ENCODE results near the gene LDHD.

The LDHD gene

DNA sequence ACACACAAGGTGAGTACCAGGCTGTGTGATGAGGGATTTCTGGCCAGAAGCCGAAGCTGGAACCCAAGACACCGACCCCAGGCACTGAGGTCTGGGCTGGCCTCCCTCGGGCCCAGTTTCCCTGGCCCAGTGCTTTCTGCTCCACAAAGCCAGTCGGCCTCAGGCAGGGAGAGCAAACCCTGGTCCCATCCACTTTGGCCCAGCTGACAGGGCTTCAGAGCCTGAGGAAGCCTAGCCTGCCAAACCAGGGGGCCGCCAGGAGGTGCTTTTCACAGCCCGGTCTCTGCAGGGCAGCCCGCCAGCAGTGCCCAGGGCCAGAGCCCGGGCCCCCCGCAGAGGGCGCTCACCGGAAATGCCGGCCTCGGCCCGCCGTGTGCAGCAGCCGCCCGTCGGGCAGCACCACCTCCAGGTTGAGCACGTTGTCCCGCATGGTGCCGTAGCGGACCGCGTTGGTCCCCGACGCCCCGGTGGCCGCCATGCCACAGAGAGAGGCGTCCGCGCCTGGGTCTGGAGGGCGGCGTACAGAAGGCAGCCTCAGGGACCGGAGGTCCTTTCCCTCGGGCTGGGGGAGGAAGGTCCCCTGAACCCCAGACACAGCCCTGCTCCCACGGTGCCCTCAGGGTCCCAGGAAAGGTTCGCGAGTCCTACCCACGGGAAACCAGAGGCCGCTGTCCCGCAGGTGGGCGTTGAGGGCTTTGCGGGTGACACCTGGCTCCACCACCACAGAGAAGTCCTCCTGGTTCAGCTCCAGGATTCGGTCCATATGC lies 2.2 kb downstream of the LDHD start:
- DNase-seq = no peak

DNA sequence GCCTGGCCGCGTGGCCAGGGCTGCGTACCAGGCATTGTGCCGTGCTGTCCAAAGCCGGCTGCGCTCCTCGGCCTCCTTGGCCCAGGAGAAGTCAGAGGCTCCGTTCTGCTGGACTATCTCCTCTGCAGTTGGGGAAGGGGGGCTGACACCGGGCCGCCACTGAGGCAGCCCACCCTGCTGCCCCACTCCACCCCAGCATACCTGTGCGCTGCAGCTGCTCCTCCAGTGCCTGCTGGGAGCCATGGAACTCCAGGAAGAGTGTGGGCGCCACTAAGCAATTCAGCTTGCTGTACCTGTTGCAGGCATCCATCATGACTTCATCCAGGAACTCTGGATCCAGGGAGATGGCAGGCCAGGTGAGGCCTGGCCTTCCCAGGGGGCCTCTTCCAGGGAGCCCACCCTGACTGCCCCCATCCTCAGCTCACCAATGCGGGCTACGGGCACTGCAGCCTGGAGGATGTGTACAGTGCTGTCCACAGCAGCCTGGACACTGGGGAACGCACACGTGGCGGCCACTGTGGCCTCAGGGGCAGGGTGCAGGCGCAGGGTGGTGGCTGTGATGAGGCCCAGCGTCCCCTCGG lies 2.9 kb downstream of the LDHD start:
- no peak for DNase-seq

DNA sequence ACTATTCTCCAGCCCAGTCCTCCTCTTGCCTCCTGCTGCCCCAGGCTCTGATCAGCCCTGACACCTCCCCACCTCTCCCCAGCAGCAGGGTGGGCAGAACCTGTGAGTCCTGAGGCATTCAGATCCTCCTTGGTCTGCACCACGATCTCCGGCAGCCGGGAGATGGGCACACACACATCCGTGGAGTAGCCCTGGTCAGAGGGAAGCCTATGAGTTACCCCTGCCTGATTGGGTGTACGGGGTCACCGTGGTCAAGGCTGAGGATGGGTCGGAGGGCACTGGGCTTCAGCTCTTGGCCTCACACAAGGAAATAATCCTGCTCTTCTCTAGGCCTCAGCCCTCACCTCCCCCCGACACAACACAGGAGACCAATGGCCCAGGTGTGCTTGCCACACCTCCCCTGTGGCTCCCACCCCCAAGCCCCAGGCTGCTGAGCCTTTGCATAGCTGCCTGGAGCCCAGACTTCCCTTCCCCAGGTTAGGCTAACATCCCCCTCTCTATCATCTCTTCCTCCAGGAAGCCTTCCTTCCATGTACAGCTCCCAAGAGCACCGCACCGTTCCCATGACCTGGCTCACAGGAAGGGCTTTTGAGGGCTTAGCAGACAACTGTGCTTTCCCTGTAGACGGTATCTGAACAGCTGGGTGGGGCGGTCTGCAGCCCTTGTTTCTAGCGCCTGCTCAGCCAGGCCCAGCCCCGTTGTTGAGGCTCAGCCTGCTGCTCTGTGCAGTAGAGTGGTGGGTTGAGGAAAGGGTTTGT lies 3.7 kb downstream of the LDHD start:
- DNase-seq = no peak

DNA sequence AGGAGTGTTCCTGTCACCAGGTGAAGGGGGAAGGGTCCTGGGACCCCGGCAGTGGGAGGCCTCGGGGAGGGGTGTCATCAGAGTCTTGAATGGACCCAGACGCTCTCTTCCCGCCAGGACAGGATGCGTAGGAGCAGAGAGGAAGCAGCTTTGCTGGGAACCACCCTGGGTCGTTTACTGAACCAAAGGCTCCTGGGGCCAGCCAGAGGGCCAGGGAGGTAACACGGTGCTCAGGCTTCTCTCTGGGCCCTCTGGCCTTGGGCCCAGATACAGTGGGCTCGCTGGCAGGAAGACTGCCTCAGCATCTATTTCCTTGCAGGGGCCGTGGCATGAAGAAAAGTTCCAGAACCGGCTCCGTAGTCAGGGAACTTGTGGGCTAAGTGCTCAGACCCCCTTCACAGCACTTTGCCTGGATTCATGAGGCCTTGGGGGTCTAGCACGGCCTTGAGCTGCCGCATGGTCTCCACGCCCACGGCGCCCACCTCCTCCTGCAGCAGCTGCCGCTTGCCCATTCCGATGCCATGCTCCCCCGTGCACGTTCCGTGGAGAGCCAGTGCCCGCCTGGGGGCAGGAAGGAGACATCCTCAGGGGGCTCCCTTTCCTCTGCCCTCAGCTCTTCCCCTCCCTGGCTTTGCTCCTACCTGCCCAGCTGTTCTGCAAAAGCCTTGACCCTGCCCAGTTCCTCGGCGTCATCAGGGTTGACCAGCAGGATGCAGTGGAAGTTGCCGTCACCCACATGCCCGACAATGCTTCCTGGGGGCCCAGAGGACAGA lies 4.4 kb downstream of the LDHD start:
- no peak for DNase-seq

DNA sequence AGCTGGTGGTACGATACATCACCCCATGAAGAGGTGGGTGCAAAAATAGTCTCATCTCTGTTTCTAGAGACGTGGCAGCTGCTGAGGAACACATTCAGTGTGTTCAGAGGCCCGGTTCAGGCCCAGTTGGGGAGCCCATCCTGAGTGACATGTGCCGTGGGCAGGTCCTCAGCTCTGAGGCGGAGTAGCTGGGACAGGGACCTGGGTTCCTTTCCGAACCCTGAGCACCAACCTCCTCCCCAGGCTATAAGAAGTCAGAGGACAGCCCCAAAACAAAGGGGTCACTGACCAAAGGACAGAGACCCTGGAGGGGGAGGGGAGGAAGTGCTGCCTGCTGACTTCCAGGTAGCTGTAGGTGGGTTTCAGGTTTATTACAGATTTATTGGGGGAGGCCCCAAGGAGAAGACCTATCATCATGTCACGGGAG lies 5.1 kb downstream of the LDHD start:
- no peak for DNase-seq

DNA sequence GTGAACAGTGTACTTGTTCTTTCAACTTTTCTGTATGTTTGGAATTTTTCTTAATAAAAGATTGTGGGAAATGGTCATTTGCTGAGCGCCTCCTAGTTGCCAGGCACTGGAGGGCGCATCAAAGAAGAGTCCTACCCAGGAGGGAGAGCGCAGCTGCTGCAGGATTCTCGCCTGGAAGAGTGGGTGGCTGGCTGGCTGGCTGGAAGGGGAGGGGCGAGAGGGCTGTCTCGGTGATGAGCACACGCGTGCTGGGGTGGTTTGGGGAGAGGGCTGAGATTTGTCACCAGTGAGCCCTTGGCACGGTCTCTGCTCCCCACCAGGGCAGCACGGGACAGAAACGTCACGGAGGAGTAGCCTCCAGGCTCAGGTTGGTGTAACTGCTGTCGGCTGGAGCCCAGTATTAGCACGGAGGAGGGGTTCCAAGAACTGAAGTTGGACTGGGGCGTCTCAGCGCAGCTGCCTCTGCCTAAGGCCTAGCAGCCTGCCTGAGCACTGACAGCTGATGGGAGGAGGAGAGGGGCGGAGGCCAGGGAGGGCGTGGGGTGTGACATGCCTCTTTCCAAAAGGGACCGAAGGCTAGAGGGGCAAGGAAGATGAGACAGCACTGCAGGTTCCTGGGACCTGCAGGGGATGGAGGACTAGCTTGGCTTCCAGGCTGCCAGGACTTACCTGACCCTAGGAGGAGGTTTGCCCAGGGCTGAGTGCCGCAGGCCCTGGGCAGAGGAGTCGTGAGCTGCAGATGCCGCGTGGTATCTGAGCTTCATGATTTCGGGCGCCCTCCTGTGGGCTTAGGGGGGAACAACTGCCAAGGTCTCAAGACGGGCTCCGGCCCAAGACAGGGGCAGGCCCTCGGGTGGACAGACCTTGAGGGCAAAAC lies 5.7 kb downstream of the LDHD start:
- peak; percentile 10 for DNase-seq

DNA sequence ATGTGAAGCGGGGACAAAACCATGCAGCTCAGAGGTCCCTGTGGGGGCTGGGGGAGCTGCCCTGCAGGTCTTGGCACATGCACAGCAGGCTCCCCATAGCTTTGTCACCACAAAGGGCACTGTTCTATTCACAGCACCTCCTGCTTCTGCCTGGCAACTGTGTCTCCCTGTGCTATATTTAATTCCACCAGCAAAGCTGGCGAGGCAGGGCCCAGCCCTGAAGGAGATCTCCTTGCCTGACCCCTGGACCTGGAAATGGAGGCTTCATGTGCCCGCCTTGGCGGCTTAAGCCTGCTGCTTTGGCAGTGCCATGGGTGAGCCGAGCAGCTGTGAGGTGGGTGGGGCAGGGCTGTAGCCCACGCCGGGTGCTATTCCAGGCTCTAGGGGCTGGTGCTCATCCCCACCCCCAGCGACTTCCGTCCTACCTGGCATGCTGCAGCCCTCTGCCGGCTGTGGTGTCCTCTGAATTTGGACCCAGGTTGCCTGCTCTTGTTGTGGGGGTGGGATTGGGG lies 6.8 kb downstream of the LDHD start:
- DNase-seq = no peak

DNA sequence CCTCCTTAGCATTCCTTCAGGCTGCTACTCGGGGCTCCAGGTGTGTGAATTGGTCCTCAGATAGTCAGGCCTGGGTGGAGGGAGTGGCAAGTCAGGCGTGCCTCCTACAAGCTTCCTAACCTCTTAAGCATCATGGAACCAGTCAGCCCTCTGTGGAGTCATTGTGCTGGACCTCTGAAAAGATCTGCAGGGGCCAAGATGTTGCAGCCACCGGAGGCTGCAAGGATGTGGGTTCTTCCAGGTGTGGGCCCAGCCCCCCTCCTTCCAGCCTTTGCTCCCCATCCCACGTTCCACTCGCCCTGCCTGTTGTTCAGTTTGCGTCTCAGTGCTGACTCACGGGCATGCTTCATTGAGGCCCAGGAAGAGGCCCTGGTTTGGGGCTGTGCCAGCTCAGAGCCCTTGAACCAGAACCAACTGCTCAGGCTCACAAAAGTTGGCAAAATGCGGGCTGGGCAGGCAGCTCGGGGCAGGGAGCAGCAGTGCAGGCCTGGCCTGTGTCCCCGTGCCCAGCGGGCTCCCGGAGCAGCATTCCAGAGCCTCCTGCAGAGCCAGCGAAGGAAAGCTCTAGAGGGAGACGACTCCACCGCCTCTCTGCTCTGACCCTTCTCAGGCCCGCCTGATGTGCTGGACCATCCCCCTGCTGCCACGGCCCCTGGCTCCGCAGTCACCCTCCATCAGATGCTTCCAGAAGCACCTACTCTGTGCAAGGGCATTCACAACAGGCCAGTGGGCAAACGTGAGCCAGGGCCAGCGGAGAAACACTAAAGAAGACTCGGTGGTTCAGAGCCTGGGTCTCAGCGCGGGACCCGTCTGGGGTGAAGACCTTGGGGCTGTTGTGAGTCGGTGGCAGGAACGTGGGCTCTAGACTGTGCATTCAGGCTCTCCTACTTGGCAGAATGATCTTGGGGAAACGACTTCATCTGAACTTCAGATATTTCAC lies 7.5 kb downstream of the LDHD start:
- DNase-seq = no peak

DNA sequence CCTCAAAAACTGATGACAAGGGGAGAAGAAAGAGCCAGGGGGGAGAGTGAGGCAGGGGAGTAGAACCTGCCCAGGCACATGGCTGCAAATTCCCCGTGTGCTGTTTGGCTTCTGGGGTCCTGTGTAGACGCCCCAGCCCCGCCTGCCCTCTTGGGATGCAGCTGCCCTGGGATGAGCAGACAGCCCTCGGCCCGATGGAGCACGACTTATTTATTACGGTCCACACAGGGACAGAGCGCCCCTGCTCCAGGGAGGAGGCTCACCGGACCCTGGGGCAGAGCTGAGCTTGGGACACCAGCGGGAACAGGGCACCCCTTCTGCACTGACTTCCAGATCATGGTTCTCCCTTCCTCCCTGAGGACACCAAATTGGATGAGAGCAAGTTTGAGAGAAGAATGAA lies 9.1 kb downstream of the LDHD start:
- no peak for DNase-seq

DNA sequence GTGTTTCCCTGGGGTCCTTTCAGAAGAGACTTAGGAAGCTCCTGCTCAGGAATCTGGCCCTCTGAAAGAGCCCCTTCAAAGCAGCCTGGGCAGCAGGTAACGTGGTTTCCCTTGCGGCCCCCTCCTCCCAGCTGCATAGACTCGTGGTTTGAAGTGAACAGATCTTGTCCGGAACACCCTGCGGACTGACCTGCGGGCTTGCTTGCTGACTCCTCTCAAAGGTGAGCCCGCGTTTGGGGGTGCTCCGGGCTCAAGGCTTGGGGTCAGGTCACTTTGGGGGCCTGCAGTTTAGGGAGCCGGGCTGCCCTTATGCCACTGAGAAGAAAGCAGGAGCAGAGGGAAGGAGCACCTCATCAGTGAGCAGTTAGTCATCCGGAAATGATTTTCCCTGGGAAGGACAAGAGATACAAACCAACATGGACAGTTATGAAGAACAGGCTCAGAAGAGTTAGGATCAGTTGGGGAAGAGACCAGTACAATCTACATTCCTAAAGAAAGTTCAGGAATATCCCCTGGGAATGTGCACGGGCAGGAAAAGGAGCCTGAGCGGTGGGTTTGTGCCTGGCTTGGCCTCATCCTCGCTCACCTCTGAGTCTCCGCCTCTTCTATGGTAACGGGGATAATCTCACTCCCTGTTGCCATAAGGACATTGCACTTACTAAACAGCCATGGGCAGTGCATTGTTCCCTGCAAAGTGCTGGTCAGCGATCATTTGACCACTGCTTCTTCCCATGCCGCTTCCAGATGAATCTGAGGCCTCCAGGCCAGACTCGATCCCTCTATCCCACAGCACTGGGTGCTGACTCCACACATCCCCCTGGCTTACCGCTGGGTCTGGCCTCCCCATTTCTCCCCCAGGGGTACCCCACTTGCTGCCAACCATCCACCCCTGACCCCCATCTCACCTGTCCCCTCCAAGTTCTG lies 10.0 kb downstream of the LDHD start:
- no peak for DNase-seq

DNA sequence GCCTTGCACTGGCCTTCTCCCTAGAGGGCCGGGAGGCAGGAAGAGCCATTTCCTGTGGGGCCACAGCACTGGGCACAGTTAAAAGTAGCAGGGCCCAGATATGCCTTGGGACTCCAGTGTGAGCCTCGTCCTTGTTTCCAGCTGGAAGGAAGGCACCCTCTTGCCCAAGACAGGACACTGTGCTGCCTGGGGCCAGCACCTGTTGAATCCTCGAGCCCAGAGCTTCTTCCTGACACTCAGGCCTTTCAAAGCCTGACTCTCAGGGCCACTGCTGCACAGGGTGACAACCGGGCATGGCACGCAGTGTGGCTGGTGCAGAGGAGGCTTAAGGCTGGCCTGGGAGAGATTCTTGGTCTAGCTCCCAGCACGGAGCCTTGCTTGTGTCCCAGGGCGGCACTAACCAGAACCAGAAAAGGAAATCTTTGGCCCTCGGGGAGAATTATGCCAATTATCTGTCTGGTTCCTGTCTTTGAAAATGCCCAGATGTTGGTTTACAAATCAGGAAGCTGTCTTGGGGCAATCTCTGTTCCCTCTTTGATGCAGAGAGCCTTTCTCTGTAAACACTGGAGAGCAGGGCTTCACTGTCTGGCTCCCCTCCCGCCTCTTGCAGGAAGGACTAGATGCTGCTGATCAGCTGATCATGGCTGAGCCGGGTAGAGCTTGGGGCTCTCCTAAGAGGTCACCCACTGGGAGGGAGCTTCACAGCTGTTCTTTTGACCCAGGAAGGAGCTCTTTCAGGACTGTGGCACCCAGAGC lies 11.1 kb downstream of the LDHD start:
- no peak for DNase-seq

DNA sequence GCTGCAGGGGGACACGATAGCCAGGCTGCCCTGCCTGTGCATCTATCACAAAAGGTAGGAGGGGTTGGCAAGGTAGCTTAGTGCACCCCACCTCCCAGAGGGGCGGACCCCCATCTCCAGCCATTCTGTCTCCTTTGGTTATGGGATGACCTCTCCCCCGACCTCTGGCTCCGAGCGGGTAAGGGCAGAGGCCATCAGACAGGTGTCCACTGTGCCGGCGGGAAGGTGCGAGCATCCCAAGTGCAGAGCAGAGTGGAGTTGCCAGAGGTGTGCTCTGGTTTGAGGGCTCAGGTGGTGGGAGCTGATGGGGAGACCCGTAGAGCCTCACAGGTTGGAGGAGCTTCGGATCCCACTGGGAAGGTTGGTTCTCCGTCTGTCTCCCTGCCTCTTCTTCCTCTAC lies 11.7 kb downstream of the LDHD start:
- no peak for DNase-seq

DNA sequence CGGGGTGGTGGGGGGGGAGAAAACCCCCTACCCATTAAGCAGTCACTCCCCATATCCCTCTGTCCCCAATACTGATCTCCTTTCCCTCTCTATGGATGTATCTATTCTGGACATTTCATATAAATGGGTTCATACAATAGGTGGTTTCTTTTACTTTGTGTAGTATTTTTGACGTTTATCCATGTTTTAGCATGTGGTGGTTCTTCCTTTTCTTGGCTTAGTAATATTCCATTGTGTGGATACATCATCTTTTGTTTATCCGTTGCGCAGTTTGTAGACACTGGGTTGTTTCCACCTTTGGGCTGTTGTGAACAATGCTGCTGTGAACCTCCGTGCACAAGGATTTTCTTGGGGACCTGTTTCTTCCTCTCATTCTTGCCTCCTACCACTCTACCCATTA lies 12.6 kb downstream of the LDHD start:
- no peak for DNase-seq

DNA sequence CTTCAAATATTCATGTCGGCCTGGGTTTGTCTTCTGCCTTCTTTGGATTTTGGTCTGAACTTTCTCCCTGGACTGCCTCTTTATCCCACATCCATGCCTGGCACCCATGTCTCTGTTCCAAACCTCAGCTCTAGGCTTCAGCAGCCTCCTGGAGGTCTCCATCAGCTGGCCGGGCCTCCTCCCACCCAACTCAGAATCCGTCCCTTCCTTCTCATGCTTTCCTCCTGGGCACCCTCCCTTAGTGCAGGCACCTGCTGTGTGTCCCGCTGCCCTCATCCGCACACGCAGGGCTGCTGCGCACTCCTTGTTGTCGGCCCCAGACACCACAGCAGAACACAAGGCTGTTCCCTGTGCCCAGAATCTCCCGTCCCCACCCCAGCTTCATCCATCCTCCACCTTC lies 14.0 kb downstream of the LDHD start:
- DNase-seq = no peak

DNA sequence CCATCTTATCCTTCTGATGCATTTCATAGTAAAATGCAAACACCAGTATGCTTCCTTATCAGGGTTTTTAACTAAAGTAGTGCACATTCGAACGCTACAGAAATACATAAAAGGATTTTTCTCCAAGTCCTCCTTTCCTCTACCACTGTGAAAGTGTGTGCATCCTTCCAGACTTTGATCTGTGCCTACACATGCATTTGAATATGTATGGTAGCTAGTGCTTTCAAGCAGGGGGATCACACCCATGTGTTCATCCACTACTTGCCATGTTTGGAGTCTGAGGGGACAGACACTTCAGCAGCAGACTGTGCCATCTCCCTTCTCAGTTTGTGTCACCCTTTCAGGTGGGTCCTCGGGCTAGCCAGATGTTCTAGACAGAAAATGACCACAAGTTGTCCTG lies 14.9 kb downstream of the LDHD start:
- no peak for DNase-seq

DNA sequence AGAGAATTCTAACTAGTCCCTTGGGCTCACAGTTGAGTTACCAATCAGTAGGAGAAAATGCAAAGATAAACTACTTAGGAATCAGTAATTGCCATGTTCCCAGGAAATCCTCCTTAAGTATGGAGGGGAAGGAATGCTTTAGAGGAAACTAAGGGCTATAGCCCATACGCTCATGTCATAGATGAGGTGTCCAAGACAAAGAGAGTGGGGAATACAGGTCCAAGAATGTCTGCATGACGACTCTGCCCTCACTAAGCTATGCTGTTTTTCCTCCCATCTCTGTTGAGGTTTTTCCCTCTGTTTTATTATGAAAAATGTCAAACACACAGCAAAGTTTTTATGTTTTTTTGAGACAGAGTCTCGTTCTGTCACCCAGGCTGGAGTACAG lies 16.0 kb downstream of the LDHD start:
- no peak for DNase-seq

DNA sequence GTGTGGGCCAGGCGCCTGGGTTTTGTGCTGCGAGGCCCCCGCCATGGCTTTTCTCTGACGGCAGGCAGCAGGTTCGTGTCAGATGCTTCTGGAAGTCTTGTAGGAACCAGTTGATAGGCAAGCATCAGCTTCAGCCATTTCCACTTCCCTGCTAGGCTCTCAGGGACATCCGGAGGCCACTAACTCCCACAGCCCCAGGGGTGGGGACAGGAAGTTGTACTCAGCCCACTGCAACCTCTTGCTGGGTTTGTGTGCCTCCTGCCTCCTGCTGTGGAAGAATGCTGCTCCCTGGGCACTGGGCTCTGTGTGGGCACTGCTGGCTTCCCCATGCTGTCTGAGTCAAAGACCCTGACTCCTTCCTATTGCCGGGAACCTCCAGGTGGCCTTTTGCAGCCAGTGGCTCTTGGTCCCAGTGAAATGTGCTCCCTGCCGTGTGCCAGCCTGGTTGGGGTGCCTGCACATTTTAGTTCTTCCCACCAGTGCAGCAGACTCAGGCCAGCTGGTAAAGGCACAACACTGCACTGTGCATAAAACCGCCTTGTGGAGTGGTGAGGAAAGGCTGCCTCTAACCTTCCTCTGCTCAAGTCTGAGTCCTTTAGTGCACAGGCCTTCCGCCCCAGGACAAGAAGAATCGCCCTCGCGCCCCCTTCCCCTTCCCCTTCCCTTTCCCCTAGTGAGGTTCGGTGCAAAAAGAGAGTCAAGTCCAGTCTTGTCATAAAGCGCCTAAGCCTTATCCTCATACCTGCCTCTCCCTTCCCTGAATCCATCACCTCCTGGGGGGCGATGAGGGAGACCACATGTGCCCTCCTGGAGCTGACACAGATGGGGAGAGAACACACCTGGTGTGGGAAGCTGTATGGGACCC lies 16.6 kb downstream of the LDHD start:
- DNase-seq = no peak

DNA sequence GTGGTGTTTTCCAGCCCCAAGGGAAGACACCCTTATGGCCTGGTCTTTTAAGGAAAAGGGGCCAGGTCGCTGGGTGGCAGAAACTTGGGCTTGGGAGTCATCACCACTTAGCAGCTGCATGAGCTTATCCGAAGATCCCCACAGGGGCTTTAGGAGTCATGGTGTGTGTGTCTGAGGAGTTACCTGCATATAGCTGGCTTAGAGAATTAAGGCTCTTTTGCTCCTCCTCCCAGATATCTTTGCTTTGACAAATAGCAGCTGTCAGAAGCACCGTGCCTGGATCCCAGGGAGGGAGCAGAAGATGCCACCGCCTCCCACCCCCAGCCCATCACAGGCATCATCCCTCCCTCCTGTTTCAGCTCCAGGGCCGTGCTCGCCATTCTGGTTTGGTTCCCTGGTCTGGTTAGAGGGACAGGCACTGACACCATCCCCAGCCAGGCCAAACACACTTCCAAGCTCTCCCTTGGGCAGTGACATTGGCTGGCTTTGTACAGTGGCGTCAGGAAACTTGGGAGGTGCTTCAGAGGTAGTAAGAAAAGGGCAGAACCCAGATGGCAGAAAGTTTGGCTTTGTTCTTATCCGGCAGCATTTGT lies 17.4 kb downstream of the LDHD start:
- DNase-seq = no peak
